Smooth muscle cell (in vitro differentiated cells): Measurements from ENCODE around the gene PLXNC1. TPM values are rescaled to one million over a fixed set of nuclear protein-coding genes. Genes with fewer than 3 reads are reported as not detected.

Source experiments
- DNase-seq: peaks from one replicate; lab custom pipeline; 2025; ENCODE audit not compliant: unreplicated experiment; lab: John Stamatoyannopoulos, UW
- H2AFZ ChIP-seq: fragments of 200-600 bp; sonication (generic); 2 replicates; pipeline ENCODE4 v1.6.0; 2016; ENCODE audit warnings: antibody characterized with exemption, low read depth, mild to moderate bottlenecking
- H3F3A ChIP-seq: fragments of 200-600 bp; sonication (generic); 2 replicates; pipeline ENCODE4 v1.6.0; 2017; ENCODE audit warnings: antibody characterized with exemption, low read depth
- H3K27ac ChIP-seq: fragments of 200-600 bp; sonication (generic); 2 replicates; pipeline ENCODE4 v1.5.1; 2016; ENCODE audit warnings: low read depth, mild to moderate bottlenecking
- H3K27me3 ChIP-seq: fragments of 200-600 bp; sonication (generic); 2 replicates; pipeline ENCODE4 v1.6.1; 2016; ENCODE audit warnings: low read depth, mild to moderate bottlenecking
- H3K36me3 ChIP-seq: fragments of 200-600 bp; sonication (generic); 2 replicates; pipeline ENCODE4 v1.5.1; 2016; ENCODE audit warnings: low read depth
- H3K4me1 ChIP-seq: fragments of 200-600 bp; sonication (generic); 2 replicates; pipeline ENCODE4 v1.5.1; 2016; ENCODE audit warnings: low read depth
- H3K4me2 ChIP-seq: fragments of 200-600 bp; sonication (generic); 2 replicates; pipeline ENCODE4 v1.6.0; 2016; ENCODE audit warnings: mild to moderate bottlenecking
- H3K4me3 ChIP-seq: fragments of 200-600 bp; sonication (generic); 2 replicates; pipeline ENCODE4 v1.5.1; 2016; ENCODE audit warnings: mild to moderate bottlenecking
- H3K79me2 ChIP-seq: fragments of 200-600 bp; sonication (generic); 2 replicates; pipeline ENCODE4 v1.6.0; 2016; ENCODE audit warnings: low read depth, mild to moderate bottlenecking
- H3K9ac ChIP-seq: fragments of 200-600 bp; sonication (generic); 2 replicates; pipeline ENCODE4 v1.6.0; 2016; ENCODE audit warnings: low read depth
- H3K9me3 ChIP-seq: fragments of 200-600 bp; sonication (generic); replicated peaks from 2 replicates; pipeline ENCODE4 v1.5.1; 2016; ENCODE audit warnings: low read depth
- H4K20me1 ChIP-seq: fragments of 200-600 bp; sonication (generic); 2 replicates; pipeline ENCODE4 v1.6.0; 2016; ENCODE audit warnings: low read depth
- CTCF ChIP-seq: fragments of 200-600 bp; sonication (generic); IDR thresholded peaks from 2 replicates; pipeline ENCODE4 v1.5.1; 2017; ENCODE audit warnings: borderline replicate concordance, mild to moderate bottlenecking, antibody characterized with exemption; ENCODE audit not compliant: insufficient read depth, poor library complexity, severe bottlenecking
- WGBS: methylation state at CpG from one replicate; pipeline ENCODE4 v1.1.7; 2016; ENCODE audit warnings: low lambda C conversion rate; 5-methylcytosine and 5-hydroxymethylcytosine counted together
- polyA plus RNA-seq: library from polyadenylated mRNA; unstranded; fragments of >200 nt; fragmentation: Nextera tagmentation; extraction: Ambion mirVana; gene quantifications from 2 replicates; pipeline ENCODE4 v1.2.1, GENCODE V29; 2016
- total RNA-seq: library from RNA; depleted of rRNA; stranded (reverse); fragments of >200 nt; gene quantifications from 2 replicates; pipeline ENCODE4 v1.2.3, GENCODE V29; 2014

PLXNC1 gene
- total and polyA plus RNA-seq, 2 experiments from 2014 or later = 0.49 to 0.66 TPM

GRCh38 chr12:94112121-94112520 lies 36.3 kb upstream of the PLXNC1 start:
- Histone ChIP-seq H3K27ac (no peak overlapping the region), H3F3A (no peaks in the 10 kb centered on the region), H3K9ac (no peak overlapping the region), H2AFZ (no peak overlapping the region), H3K79me2 (no peaks in the 10 kb centered on the region), H3K4me1 (peaks cover 10% of the 10 kb centered on the region), H3K4me2 (no peak overlapping the region), H3K27me3 (no peaks in the 10 kb centered on the region), H3K4me3 (no peak overlapping the region), H4K20me1 (no peaks in the 10 kb centered on the region), H3K9me3 (no peaks in the 10 kb centered on the region), H3K36me3 (no peaks in the 10 kb centered on the region)
- no peak for TF ChIP-seq CTCF
- no peak for DNase-seq
- 84% methylated on average over 2 of the region's 2 CpGs for WGBS

GRCh38 chr12:94114166-94114565 lies 34.2 kb upstream of the PLXNC1 start:
- Histone ChIP-seq H3K9ac (no peak overlapping the region), H4K20me1 (no peaks in the 10 kb centered on the region), H3K27me3 (no peaks in the 10 kb centered on the region), H3K4me3 (no peak overlapping the region), H3K9me3 (no peaks in the 10 kb centered on the region), H3K4me2 (no peak overlapping the region), H3K4me1 (no peaks in the 10 kb centered on the region), H3K79me2 (no peaks in the 10 kb centered on the region), H3K36me3 (no peaks in the 10 kb centered on the region), H2AFZ (no peak overlapping the region), H3F3A (no peaks in the 10 kb centered on the region), H3K27ac (no peak overlapping the region)
- no peak for DNase-seq
- WGBS = 96% methylated on average over 4 of the region's 4 CpGs
- no peak for TF ChIP-seq CTCF

- H3K36me3 ChIP-seq = no peaks in the 10 kb centered on the region
- H3K4me2 ChIP-seq = no peak overlapping the region
- no peak for DNase-seq
- no peak overlapping the region for H3K9ac ChIP-seq
- no peaks in the 10 kb centered on the region for H4K20me1 ChIP-seq
- no peaks in the 10 kb centered on the region for H3K9me3 ChIP-seq
- no peaks in the 10 kb centered on the region for H3K79me2 ChIP-seq
- no peaks in the 10 kb centered on the region for H3K27me3 ChIP-seq
- WGBS = 96% methylated on average over 2 of the region's 2 CpGs
- no peaks in the 10 kb centered on the region for H3K4me1 ChIP-seq
- H2AFZ ChIP-seq = no peak overlapping the region
- H3K4me3 ChIP-seq = no peak overlapping the region
- H3F3A ChIP-seq = no peaks in the 10 kb centered on the region
- TF ChIP-seq CTCF = no peak
- H3K27ac ChIP-seq = no peak overlapping the region
These were observed 32.2 kb upstream of the PLXNC1 start for GRCh38 chr12:94116191-94116590.

- Histone ChIP-seq H3K36me3 (no peaks in the 10 kb centered on the region), H3K79me2 (no peaks in the 10 kb centered on the region), H3K4me2 (no peak overlapping the region), H3K27ac (no peak overlapping the region), H4K20me1 (no peaks in the 10 kb centered on the region), H3F3A (no peaks in the 10 kb centered on the region), H3K9ac (no peak overlapping the region), H3K9me3 (no peaks in the 10 kb centered on the region), H3K4me1 (no peaks in the 10 kb centered on the region), H3K4me3 (no peak overlapping the region), H3K27me3 (peaks cover 36% of the 10 kb centered on the region), H2AFZ (no peak overlapping the region)
- 36% methylated on average over 3 of the region's 3 CpGs for WGBS
- no peak for DNase-seq
- TF ChIP-seq CTCF = no peak
These were observed 26.5 kb upstream of the PLXNC1 start for GRCh38 chr12:94121886-94122285.
